Measurements from ENCODE around the gene UBE2E2. TPM values are rescaled to one million over a fixed set of nuclear protein-coding genes. Genes with fewer than 3 reads are reported as not detected.

The UBE2E2 gene
- total RNA-seq, 1 experiment from 2014 or later = 38.6 TPM

DNA sequence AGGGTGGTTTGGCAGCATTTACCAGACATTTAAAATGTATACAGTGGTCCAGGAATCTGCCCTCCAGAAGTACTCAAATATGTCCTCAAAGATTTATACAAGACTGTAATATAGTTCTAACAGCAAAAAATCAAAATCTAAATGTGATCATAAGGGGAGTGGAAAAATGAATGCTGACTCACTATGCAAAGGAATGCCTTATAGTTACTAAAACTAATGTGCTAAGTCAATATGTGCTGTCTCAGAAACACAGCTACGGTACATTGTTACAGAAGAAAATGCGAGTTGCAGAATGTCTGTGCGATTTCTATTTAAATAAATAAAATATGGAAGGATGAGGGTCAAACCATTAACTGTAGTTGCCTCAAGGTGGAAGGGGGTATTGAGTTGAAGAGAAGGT is 372.6 kb downstream of the UBE2E2 start:
- H3K23me2 ChIP-seq (ENCODE audit: insufficient read length, low read depth, low read length, poor library complexity, severe bottlenecking) = no peaks in the 10 kb centered on the region
- H2BK20ac ChIP-seq (ENCODE audit: low read depth, low read length, poor library complexity, severe bottlenecking) = no peak overlapping the region
- no peak overlapping the region for H3K4ac ChIP-seq (ENCODE audit: low read depth, low read length)
- no peak overlapping the region for H3K23ac ChIP-seq (ENCODE audit: insufficient read length, low read depth, low read length)
- no peaks in the 10 kb centered on the region for H3K79me1 ChIP-seq (ENCODE audit: insufficient read depth, low read depth, low read length, poor library complexity, severe bottlenecking)
- H3K79me2 ChIP-seq (ENCODE audit: insufficient read depth, low read length) = no peaks in the 10 kb centered on the region
- H2BK5ac ChIP-seq (ENCODE audit: insufficient read length, low read length) = no peak overlapping the region
- Mint-ChIP-seq H3K27ac (no peak overlapping the region), H3K27me3 (ENCODE audit: low read depth) (peaks cover 3% of the 10 kb centered on the region), H3K9me3 (peaks cover 2 to 4% of the 10 kb centered on the region in 2 experiments; a peak in 2 of 5 replicates), H3K4me3 (no peak overlapping the region), H3K4me1 (peaks cover 9 to 11% of the 10 kb centered on the region in 2 experiments), H3K36me3 (ENCODE audit: insufficient read depth in 1 of 3, low read depth in 3 of 3) (peaks cover 0 to 12% (median 2%) of the 10 kb centered on the region in 3 experiments; a peak in 3 of 7 replicates)
- WGBS (ENCODE audit: extremely low coverage, insufficient read length, low lambda C conversion rate) = no CpG with 5 or more reads among the region's 3 CpGs
- no peak overlapping the region for H2AK5ac ChIP-seq (ENCODE audit: insufficient read length, low read length)
- DNase-seq = no peak
- H3K4me1 ChIP-seq (ENCODE audit: insufficient read depth, low read length) = no peaks in the 10 kb centered on the region
- no peak overlapping the region for H3K14ac ChIP-seq (ENCODE audit: insufficient read depth, low read length)
- H3K9ac ChIP-seq (ENCODE audit: extremely low read depth, insufficient read length, low read length) = no peak overlapping the region
- H4K5ac ChIP-seq (ENCODE audit: insufficient read length, low read depth, low read length) = no peak overlapping the region
- H2BK15ac ChIP-seq (ENCODE audit: low read depth, low read length) = no peak overlapping the region
- no peak overlapping the region for H2AFZ ChIP-seq (ENCODE audit: low read length)
- no peak overlapping the region for H3K56ac ChIP-seq (ENCODE audit: insufficient read length, low read depth, low read length)
- no peaks in the 10 kb centered on the region for H3K9me3 ChIP-seq (ENCODE audit: control insufficient read depth, low read depth, low read length)
- H2BK120ac ChIP-seq (ENCODE audit: low read depth, low read length, poor library complexity, severe bottlenecking) = no peak overlapping the region
- TF ChIP-seq, protein P1, sequence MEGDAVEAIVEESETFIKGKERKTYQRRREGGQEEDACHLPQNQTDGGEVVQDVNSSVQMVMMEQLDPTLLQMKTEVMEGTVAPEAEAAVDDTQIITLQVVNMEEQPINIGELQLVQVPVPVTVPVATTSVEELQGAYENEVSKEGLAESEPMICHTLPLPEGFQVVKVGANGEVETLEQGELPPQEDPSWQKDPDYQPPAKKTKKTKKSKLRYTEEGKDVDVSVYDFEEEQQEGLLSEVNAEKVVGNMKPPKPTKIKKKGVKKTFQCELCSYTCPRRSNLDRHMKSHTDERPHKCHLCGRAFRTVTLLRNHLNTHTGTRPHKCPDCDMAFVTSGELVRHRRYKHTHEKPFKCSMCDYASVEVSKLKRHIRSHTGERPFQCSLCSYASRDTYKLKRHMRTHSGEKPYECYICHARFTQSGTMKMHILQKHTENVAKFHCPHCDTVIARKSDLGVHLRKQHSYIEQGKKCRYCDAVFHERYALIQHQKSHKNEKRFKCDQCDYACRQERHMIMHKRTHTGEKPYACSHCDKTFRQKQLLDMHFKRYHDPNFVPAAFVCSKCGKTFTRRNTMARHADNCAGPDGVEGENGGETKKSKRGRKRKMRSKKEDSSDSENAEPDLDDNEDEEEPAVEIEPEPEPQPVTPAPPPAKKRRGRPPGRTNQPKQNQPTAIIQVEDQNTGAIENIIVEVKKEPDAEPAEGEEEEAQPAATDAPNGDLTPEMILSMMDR (conservative IDR thresholded peaks at IDR 0.05) = no peak
- no peak overlapping the region for H3T11ph ChIP-seq (ENCODE audit: low read length)
- no peaks in the 10 kb centered on the region for H3K27me3 ChIP-seq (ENCODE audit: insufficient read depth, low read length)
- no peaks in the 10 kb centered on the region for H4K20me1 ChIP-seq (ENCODE audit: control insufficient read depth, insufficient read depth, insufficient read length)
- H3K18ac ChIP-seq (ENCODE audit: insufficient read length, low read depth, low read length) = no peak overlapping the region
- no peak overlapping the region for H2BK12ac ChIP-seq (ENCODE audit: insufficient read length, low read depth, low read length)
- no peak overlapping the region for H3K4me2 ChIP-seq (ENCODE audit: insufficient read depth, insufficient read length, low read length)
- no peak overlapping the region for H4K8ac ChIP-seq (replicated peaks; ENCODE audit: insufficient read length, low read depth, low read length)
- H4K91ac ChIP-seq (ENCODE audit: insufficient read length, low read depth, low read length) = no peak overlapping the region
- H3K27ac ChIP-seq (ENCODE audit: insufficient read length, low read depth, low read length) = no peak overlapping the region

Measured in H9 (cell line).